Aorta (tissue), 5 donors: Measurements from ENCODE around the gene CCNG2. TPM values are rescaled to one million over a fixed set of nuclear protein-coding genes. Genes with fewer than 3 reads are reported as not detected.

Experiments used
- ATAC-seq: fragments of 200-7000 bp; cut with Tn5 transposase; one replicate; pipeline ENCODE4 v1.9.1; 2022; ENCODE audit warnings: moderate library complexity; ENCODE audit not compliant: low FRiP score
- DNase-seq, 2 donors: peaks; one replicate each; pipeline ENCODE4 v3.0.0-alpha.2; 2020
- H3K27ac ChIP-seq, 2 donors: one replicate each; pipeline ENCODE4 v1.5.1; 2013; ENCODE audit warnings: low read length in 2 of 2, mild to moderate bottlenecking in 2 of 2, moderate library complexity in 2 of 2, control low read depth in 1 of 2, inconsistent platforms in 1 of 2, low read depth in 1 of 2
- H3K27me3 ChIP-seq, 2 donors: one replicate each; pipeline ENCODE4 v1.6.1; 2013; ENCODE audit warnings: control low read depth in 1 of 2, low read length in 1 of 2, mild to moderate bottlenecking in 1 of 2, moderate library complexity in 1 of 2; ENCODE audit not compliant: insufficient read depth in 2 of 2, control insufficient read depth in 1 of 2
- H3K36me3 ChIP-seq, 2 donors: one replicate each; pipeline ENCODE4 v1.6.1; 2013; ENCODE audit warnings: control low read depth in 1 of 2, low read length in 1 of 2, mild to moderate bottlenecking in 1 of 2; ENCODE audit not compliant: insufficient read depth in 2 of 2, control insufficient read depth in 1 of 2
- H3K4me1 ChIP-seq, 2 donors: one replicate each; pipeline ENCODE4 v1.6.1; 2013; ENCODE audit warnings: low read length in 2 of 2, control low read depth in 1 of 2, mild to moderate bottlenecking in 1 of 2, moderate library complexity in 1 of 2; ENCODE audit not compliant: insufficient read depth in 2 of 2, control insufficient read depth in 1 of 2
- H3K4me3 ChIP-seq, 2 donors: one replicate each; pipeline ENCODE4 v1.5.1; 2013; ENCODE audit warnings: low read length in 2 of 2, control low read depth in 1 of 2, mild to moderate bottlenecking in 1 of 2
- H3K9me3 ChIP-seq: one replicate; pipeline ENCODE4 v1.6.1; 2013; ENCODE audit warnings: mild to moderate bottlenecking, low read length; ENCODE audit not compliant: control insufficient read depth
- WGBS, 2 donors: extraction: QIAGEN DNeasy Blood & Tissue Kit; methylation state at CpG; one replicate each; pipeline ENCODE4 v1.1.7; 2013; 5-methylcytosine and 5-hydroxymethylcytosine counted together
- intact Hi-C, 2 donors: fragments of 100-400 bp; cut with DNase I; formaldehyde crosslinking; loops; one replicate each; pipeline versions ENCODE4 v1.14.2 to v1.15.0; 2022
- polyA plus RNA-seq, 2 donors: library from polyadenylated mRNA; stranded (reverse); fragments of 200-250 nt; gene quantifications; one replicate each; pipeline ENCODE4 v1.2.3, GENCODE V29; 2013
- total RNA-seq, 2 donors: library from RNA; stranded (reverse); fragmentation: NEBNext Ultra II Directional; extraction: Animal tissue kit (Norgen Biotek cat#: 25700); gene quantifications; one replicate each; pipeline ENCODE4 v1.2.1, GENCODE V29; 2021
- donor health status: healthy with polysubstance abuse.
- donor health status: Bipolar disorder and iron deficiency.
- donor health status: DM: no; HTN: no; CAD: no.
- donor health status: DM: no; HTN: no; CAD: no.
- donor health status: DM: yes; HTN: yes; CAD: no.

CCNG2 gene
- total and polyA plus RNA-seq, 4 donors: 28.8 to 57.5 (median 42.6) TPM

GRCh38 chr4:77163641-77164040, 6.6 kb downstream of the CCNG2 start:
- no peaks in the 10 kb centered on the region for H3K27me3 ChIP-seq
- intact Hi-C loops: no loop called here
- peaks cover 1 to 6% of the 10 kb centered on the region in 2 donors for H3K36me3 ChIP-seq
- no peaks in the 10 kb centered on the region for H3K9me3 ChIP-seq
- no peak overlapping the region for H3K4me3 ChIP-seq
- ATAC-seq (no peak), DNase-seq (no peak)
- peak overlapping the region in 1 of 2 donors; percentile 43 for H3K27ac ChIP-seq
- WGBS, 2 donors: 32 to 36% methylated on average over 4 of the region's 4 CpGs
- H3K4me1 ChIP-seq: peaks cover 0 to 2% of the 10 kb centered on the region in 2 donors

- no peak overlapping the region for H3K27ac ChIP-seq
- no peaks in the 10 kb centered on the region for H3K9me3 ChIP-seq
- no peaks in the 10 kb centered on the region for H3K27me3 ChIP-seq
- intact Hi-C loops: no loop called here
- ATAC-seq (no peak), DNase-seq (no peak)
- H3K4me3 ChIP-seq: no peak overlapping the region
- H3K36me3 ChIP-seq: peaks cover 6 to 8% of the 10 kb centered on the region in 2 donors
- WGBS, 2 donors: 90 to 93% methylated on average over 1 of the region's 1 CpG
- H3K4me1 ChIP-seq: peaks cover 0 to 2% of the 10 kb centered on the region in 2 donors
Observed at GRCh38 chr4:77167173-77167572, 10.2 kb downstream of the CCNG2 start.

- 66 to 87% methylated on average over 3 of the region's 3 CpGs for WGBS, 2 donors
- ATAC-seq (no peak), DNase-seq (no peak)
- Histone ChIP-seq H3K4me1 (peaks cover 0 to 2% of the 10 kb centered on the region in 2 donors), H3K36me3 (peaks cover 5 to 6% of the 10 kb centered on the region in 2 donors), H3K9me3 (no peaks in the 10 kb centered on the region), H3K27ac (no peak overlapping the region), H3K4me3 (no peak overlapping the region), H3K27me3 (no peaks in the 10 kb centered on the region)
- intact Hi-C loops: no loop called here
Observed at GRCh38 chr4:77167866-77168265, 10.9 kb downstream of the CCNG2 start.

- no peaks in the 10 kb centered on the region for H3K9me3 ChIP-seq
- no peak for DNase-seq
- no peaks in the 10 kb centered on the region for H3K27me3 ChIP-seq
- intact Hi-C loops: no loop called here
- 39% methylated on average over 3 of the region's 3 CpGs for WGBS, 2 donors
- no peak for ATAC-seq
- H3K4me1 ChIP-seq: no peaks in the 10 kb centered on the region
- no peak overlapping the region for H3K27ac ChIP-seq
- H3K4me3 ChIP-seq: no peak overlapping the region
- H3K36me3 ChIP-seq: peaks cover 5 to 6% of the 10 kb centered on the region in 2 donors
Observed at GRCh38 chr4:77169481-77169880, 12.5 kb downstream of the CCNG2 start.

GRCh38 chr4:77170926-77171325, 13.9 kb downstream of the CCNG2 start:
- no peak for DNase-seq
- Histone ChIP-seq H3K4me1 (no peaks in the 10 kb centered on the region), H3K27me3 (no peaks in the 10 kb centered on the region), H3K27ac (no peak overlapping the region), H3K4me3 (no peak overlapping the region), H3K9me3 (no peaks in the 10 kb centered on the region), H3K36me3 (peaks cover 3 to 6% of the 10 kb centered on the region in 2 donors)
- no peak for ATAC-seq
- intact Hi-C loops: no loop called here
- WGBS, 2 donors: 94 to 96% methylated on average over 4 of the region's 4 CpGs

- Histone ChIP-seq H3K27me3 (no peaks in the 10 kb centered on the region), H3K9me3 (no peaks in the 10 kb centered on the region), H3K4me3 (no peak overlapping the region), H3K4me1 (no peaks in the 10 kb centered on the region), H3K27ac (no peak overlapping the region), H3K36me3 (peaks cover 3 to 6% of the 10 kb centered on the region in 2 donors)
- WGBS, 2 donors: 50 to 55% methylated on average over 3 of the region's 3 CpGs
- DNase-seq (no peak), ATAC-seq (no peak)
- intact Hi-C loops: no loop called here
Observed at GRCh38 chr4:77172336-77172735, 15.3 kb downstream of the CCNG2 start.

GRCh38 chr4:77174426-77174825, 17.4 kb downstream of the CCNG2 start:
- H3K27ac ChIP-seq: no peak overlapping the region
- WGBS, 2 donors: 80 to 83% methylated on average over 3 of the region's 3 CpGs
- no peak overlapping the region for H3K4me3 ChIP-seq
- H3K9me3 ChIP-seq: no peaks in the 10 kb centered on the region
- intact Hi-C loops: no loop called here
- H3K27me3 ChIP-seq: no peaks in the 10 kb centered on the region
- DNase-seq: no peak
- no peak for ATAC-seq
- H3K36me3 ChIP-seq: peaks cover 0 to 5% of the 10 kb centered on the region in 2 donors
- no peaks in the 10 kb centered on the region for H3K4me1 ChIP-seq

- no peak for ATAC-seq
- DNase-seq: no peak
- Histone ChIP-seq H3K27ac (no peak overlapping the region), H3K27me3 (no peaks in the 10 kb centered on the region), H3K4me3 (no peak overlapping the region), H3K9me3 (no peaks in the 10 kb centered on the region), H3K4me1 (no peaks in the 10 kb centered on the region), H3K36me3 (peaks cover 0 to 2% of the 10 kb centered on the region in 2 donors)
- intact Hi-C loops: no loop called here
- 43 to 50% methylated on average over 3 of the region's 3 CpGs for whole genome bisulfite sequencing, 2 donors
Observed at GRCh38 chr4:77175201-77175611, 18.2 kb downstream of the CCNG2 start.

- Histone ChIP-seq H3K36me3 (no peaks in the 10 kb centered on the region), H3K4me1 (no peaks in the 10 kb centered on the region), H3K27ac (no peak overlapping the region), H3K27me3 (no peaks in the 10 kb centered on the region), H3K9me3 (no peaks in the 10 kb centered on the region), H3K4me3 (no peak overlapping the region)
- DNase-seq (no peak), ATAC-seq (no peak)
- WGBS, 2 donors: 79 to 81% methylated on average over 6 of the region's 6 CpGs
- intact Hi-C loops: no loop called here
Observed at GRCh38 chr4:77176640-77177039, 19.6 kb downstream of the CCNG2 start.
